Suprapubic skin (tissue), 4 donors: ENCODE results near the gene SLC6A7. TPM values are rescaled to one million over a fixed set of nuclear protein-coding genes. Genes with fewer than 3 reads are reported as not detected.

Experiments
- DNase-seq, 2 donors: peaks; one replicate each; pipeline ENCODE4 v3.0.0-alpha.2; 2019; ENCODE audit warnings: low spot score in 2 of 2
- H3K27ac ChIP-seq: fragments of 200-600 bp; sonication (generic); one replicate; pipeline ENCODE4 v1.5.1; 2019
- H3K27me3 ChIP-seq: fragments of 200-600 bp; sonication (generic); one replicate; pipeline ENCODE4 v1.5.1; 2019
- H3K36me3 ChIP-seq: fragments of 200-600 bp; sonication (generic); one replicate; pipeline ENCODE4 v1.5.1; 2019
- H3K4me1 ChIP-seq: fragments of 200-600 bp; sonication (generic); one replicate; pipeline ENCODE4 v1.5.1; 2019
- H3K4me3 ChIP-seq: fragments of 200-600 bp; sonication (generic); one replicate; pipeline ENCODE4 v1.5.1; 2019; ENCODE audit warnings: mild to moderate bottlenecking
- H3K9me3 ChIP-seq: fragments of 200-600 bp; sonication (generic); one replicate; pipeline ENCODE4 v1.5.1; 2019
- EP300 ChIP-seq: sonication (generic); formaldehyde crosslinking; IDR thresholded peaks from one replicate; pipeline ENCODE4 v1.6.1; 2017; ENCODE audit warnings: antibody characterized with exemption
- POLR2A ChIP-seq, 2 donors: fragments of 450-650 bp; IDR thresholded peaks; one replicate each; pipeline ENCODE4 v1.6.1; 2017; ENCODE audit warnings: antibody characterized with exemption in 2 of 2, mild to moderate bottlenecking in 2 of 2, moderate library complexity in 2 of 2
- POLR2AphosphoS5 ChIP-seq, 3 donors: sonication (generic); formaldehyde crosslinking; IDR thresholded peaks; one replicate each; pipeline ENCODE4 v1.6.1; 2017; ENCODE audit warnings: antibody characterized with exemption in 3 of 3
- WGBS: methylation state at CpG from one replicate; pipeline ENCODE4 v1.1.5; 2018; 5-methylcytosine and 5-hydroxymethylcytosine counted together
- total RNA-seq, 4 donors: library from RNA; depleted of rRNA; stranded (reverse); fragments of >200 nt; gene quantifications; one replicate each; pipeline ENCODE4 v1.1.0, GENCODE V29; 2016
- TF ChIP-seq, protein P1 (sequence below), 2 donors: fragments of 200-600 bp in 1 of 2; fragments of 450-650 bp in 1 of 2; sonication (generic) in 1 of 2; IDR thresholded peaks; one replicate each; pipeline ENCODE4 v1.5.1; 2016 to 2019; ENCODE audit warnings: antibody characterized with exemption in 2 of 2, mild to moderate bottlenecking in 1 of 2, moderate library complexity in 1 of 2

SLC6A7 gene
- total RNA-seq, 4 donors from 2014 or later = not detected

GRCh38 chr5:150197476-150197875 is 7.6 kb downstream of the SLC6A7 start:
- Histone ChIP-seq H3K9me3 (no peaks in the 10 kb centered on the region), H3K36me3 (no peaks in the 10 kb centered on the region), H3K27ac (no peak overlapping the region), H3K4me1 (no peaks in the 10 kb centered on the region), H3K4me3 (no peak overlapping the region), H3K27me3 (no peaks in the 10 kb centered on the region)
- TF ChIP-seq EP300 (no peak), POLR2AphosphoS5 (IDR thresholded peaks at IDR 0.05) (no peak), POLR2A (IDR thresholded peaks at IDR 0.05) (no peak)
- TF ChIP-seq, protein P1, sequence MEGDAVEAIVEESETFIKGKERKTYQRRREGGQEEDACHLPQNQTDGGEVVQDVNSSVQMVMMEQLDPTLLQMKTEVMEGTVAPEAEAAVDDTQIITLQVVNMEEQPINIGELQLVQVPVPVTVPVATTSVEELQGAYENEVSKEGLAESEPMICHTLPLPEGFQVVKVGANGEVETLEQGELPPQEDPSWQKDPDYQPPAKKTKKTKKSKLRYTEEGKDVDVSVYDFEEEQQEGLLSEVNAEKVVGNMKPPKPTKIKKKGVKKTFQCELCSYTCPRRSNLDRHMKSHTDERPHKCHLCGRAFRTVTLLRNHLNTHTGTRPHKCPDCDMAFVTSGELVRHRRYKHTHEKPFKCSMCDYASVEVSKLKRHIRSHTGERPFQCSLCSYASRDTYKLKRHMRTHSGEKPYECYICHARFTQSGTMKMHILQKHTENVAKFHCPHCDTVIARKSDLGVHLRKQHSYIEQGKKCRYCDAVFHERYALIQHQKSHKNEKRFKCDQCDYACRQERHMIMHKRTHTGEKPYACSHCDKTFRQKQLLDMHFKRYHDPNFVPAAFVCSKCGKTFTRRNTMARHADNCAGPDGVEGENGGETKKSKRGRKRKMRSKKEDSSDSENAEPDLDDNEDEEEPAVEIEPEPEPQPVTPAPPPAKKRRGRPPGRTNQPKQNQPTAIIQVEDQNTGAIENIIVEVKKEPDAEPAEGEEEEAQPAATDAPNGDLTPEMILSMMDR (IDR thresholded peaks at IDR 0.05) = no peak
- DNase-seq = no peak
- 94% methylated on average over 1 of the region's 1 CpG for WGBS

DNA sequence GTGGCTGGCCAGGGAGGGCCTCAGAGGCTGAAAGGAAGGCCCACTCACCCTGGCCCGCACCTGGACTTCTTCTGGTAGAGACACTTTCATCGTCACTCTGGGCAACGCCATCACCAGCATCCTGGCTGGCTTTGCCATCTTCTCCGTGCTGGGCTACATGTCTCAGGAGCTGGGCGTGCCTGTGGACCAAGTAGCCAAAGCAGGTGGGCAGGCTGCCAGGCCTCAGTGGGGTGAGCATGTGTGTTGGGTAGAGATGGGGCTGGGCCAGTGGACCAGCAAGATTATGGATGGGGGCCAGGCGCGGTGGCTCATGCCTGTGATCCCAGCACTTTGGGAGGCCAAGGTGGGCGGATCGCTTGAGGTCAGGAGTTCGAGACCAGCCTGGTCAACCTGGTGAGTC is 12.6 kb downstream of the SLC6A7 start:
- WGBS = 98% methylated on average over 10 of the region's 10 CpGs
- Histone ChIP-seq H3K9me3 (no peaks in the 10 kb centered on the region), H3K27ac (no peak overlapping the region), H3K4me1 (no peaks in the 10 kb centered on the region), H3K27me3 (no peaks in the 10 kb centered on the region), H3K36me3 (no peaks in the 10 kb centered on the region), H3K4me3 (no peak overlapping the region)
- no peak for DNase-seq
- TF ChIP-seq POLR2A (IDR thresholded peaks at IDR 0.05) (no peak), EP300 (no peak), POLR2AphosphoS5 (IDR thresholded peaks at IDR 0.05) (no peak)
- TF ChIP-seq, protein P1 (IDR thresholded peaks at IDR 0.05) = no peak

- Histone ChIP-seq H3K9me3 (no peaks in the 10 kb centered on the region), H3K27me3 (no peaks in the 10 kb centered on the region), H3K27ac (no peak overlapping the region), H3K36me3 (no peaks in the 10 kb centered on the region), H3K4me1 (peaks cover 4% of the 10 kb centered on the region), H3K4me3 (no peak overlapping the region)
- TF ChIP-seq POLR2AphosphoS5 (IDR thresholded peaks at IDR 0.05) = no peak
- no peak for TF ChIP-seq EP300
- TF ChIP-seq, protein P1 (IDR thresholded peaks at IDR 0.05) = no peak
- TF ChIP-seq POLR2A (IDR thresholded peaks at IDR 0.05) = no peak
- DNase-seq = no peak
- WGBS = 84% methylated on average over 7 of the region's 12 CpGs
Observed at GRCh38 chr5:150203832-150204589, 14.1 kb downstream of the SLC6A7 start.

GRCh38 chr5:150204590-150204960 is 14.7 kb downstream of the SLC6A7 start:
- no peak for TF ChIP-seq POLR2A (IDR thresholded peaks at IDR 0.05)
- no peak for TF ChIP-seq EP300
- TF ChIP-seq, protein P1 (IDR thresholded peaks at IDR 0.05) = no peak
- no peak for TF ChIP-seq POLR2AphosphoS5 (IDR thresholded peaks at IDR 0.05)
- Histone ChIP-seq H3K9me3 (no peaks in the 10 kb centered on the region), H3K27me3 (no peaks in the 10 kb centered on the region), H3K4me3 (no peak overlapping the region), H3K4me1 (peaks cover 4% of the 10 kb centered on the region), H3K27ac (no peak overlapping the region), H3K36me3 (no peaks in the 10 kb centered on the region)
- no peak for DNase-seq
- 95% methylated on average over 6 of the region's 13 CpGs for WGBS

DNA sequence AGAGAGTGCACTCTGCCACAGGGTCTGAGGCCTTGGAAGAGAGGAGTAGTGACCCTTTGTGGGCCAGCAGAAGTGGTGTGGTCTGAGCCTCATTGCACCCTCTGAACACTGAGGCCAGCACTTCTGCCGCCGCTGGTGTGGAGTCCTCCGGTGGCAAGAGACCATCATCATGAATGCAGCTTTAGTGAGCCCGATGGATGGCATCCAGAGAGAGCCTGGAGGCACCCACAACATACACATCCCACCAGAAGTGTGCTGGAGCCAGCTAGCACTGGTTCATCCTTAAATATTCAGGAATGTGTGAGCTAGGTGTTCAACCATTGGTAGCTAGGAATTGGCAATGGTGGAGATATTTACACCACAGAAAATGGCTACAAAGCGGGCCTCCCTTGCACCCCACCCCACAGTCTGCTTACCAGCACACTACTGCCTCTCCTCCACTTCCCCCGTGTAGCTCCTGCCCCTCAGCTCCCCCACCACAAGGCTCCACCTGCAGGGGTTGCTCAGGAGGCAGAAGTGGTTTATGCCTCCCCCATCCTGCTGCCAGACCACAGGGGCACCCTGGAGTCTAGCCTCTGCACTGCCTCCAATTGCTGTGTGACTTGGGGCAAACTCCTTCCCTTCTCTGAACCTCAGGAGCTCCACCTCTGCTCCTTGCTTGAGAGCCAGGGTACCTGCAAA is 16.4 kb downstream of the SLC6A7 start:
- H3K27me3 ChIP-seq = no peaks in the 10 kb centered on the region
- TF ChIP-seq, protein P1 (IDR thresholded peaks at IDR 0.05) = no peak
- TF ChIP-seq POLR2AphosphoS5 (IDR thresholded peaks at IDR 0.05) (no peak), POLR2A (IDR thresholded peaks at IDR 0.05) (no peak), EP300 (no peak)
- WGBS = 63% methylated on average over 1 of the region's 6 CpGs
- no peaks in the 10 kb centered on the region for H3K9me3 ChIP-seq
- no peak for DNase-seq
- peaks cover 4% of the 10 kb centered on the region for H3K4me1 ChIP-seq
- H3K36me3 ChIP-seq = no peaks in the 10 kb centered on the region
- H3K4me3 ChIP-seq = no peak overlapping the region
- no peak overlapping the region for H3K27ac ChIP-seq
